ENCODE measurements around the gene EIF5B.

EIF5B gene

DNA sequence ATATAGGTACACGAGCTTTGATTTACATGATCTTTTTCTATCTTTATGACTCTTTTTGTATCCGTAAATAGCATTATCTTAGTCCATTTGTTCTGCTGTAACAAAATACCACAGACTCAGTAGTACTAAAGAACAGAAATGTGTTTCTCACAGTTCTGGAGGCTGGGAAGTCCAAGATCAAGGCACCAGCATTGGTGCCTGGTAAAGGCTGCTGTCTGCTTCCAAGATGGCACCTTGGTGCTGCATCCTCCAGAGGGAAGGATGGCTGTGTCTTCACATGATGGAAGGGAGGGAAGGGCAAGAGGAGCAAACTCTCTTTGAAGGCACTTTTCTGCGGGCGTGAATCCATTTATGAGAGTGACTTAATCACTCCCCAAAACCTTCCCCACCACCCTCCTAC, 36.0 kb downstream of the EIF5B start:
- DNase-seq (ENCODE audit: low spot score), result no peak

GRCh38 chr2:99374747-99375146, 37.6 kb downstream of the EIF5B start:
- no peak for DNase-seq (ENCODE audit: low spot score)

DNA sequence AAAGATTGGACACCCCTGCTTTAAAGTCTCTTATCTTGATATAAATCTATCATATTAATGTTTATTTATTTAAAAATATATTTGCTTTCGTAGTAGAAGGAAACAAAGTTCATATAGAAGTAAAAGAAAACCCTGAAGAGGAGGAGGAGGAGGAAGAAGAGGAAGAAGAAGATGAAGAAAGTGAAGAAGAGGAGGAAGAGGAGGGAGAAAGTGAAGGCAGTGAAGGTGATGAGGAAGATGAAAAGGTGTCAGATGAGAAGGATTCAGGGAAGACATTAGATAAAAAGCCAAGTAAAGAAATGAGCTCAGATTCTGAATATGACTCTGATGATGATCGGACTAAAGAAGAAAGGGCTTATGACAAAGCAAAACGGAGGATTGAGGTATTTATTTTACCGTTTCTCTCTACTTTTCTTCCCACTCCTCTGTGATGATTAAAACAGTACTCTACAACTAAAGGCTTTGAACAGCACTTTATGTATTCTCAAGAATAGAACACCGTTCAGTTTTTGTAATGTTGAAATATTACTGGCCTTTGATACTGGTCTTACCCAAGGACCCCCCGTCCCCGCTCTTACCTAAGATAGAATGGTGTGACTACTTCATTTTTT, 39.2 kb downstream of the EIF5B start:
- no peak for DNase-seq (ENCODE audit: low spot score)

DNA sequence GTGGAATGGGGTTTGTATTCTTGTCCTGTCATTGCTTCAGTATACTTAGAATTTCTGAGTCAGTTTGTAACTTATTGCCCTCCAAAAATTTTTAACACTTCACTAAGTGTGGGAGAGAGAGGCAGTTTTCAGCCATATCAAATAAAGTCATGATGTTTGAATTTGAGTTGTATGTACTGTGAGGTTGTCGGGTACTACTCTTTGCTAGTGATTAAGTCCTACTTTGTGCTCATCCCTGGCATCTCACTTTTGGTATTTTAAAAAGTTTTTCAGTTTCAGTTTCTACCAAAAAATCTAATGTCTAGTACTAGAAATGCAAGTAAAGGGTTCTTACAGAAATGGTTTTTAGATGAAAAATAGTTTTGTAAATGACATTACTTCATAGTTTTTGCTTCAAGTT, 40.7 kb downstream of the EIF5B start:
- no peak for DNase-seq (ENCODE audit: low spot score)

DNA sequence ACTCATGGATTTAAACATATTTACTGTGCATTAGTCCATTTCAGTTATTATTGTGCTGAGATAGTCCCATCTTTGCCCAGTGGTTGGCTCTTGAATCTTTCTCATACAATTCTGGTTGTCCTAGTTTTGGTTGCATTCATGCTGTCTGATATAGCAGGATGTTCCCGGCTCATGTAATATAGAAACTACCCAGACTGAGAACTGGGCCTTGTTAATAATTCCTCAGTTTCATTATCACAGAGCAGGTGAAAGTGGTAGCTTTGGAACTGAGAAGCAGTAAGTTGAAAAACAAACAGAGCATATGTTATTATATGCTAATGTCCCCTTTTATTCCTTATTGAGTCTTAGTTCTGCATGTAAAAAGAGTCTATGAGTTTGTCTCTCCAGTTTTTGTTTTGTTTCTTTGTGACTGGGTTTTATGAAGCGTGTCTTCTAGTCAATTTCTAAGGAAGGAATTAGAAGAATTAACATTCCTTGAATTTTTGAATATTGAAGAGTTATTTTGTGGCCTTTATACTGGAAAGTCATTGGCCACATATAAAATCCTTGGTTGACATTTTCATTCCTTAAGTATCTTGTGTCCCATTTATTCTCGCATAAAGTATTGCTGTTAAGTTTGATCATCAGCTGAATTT, 43.3 kb downstream of the EIF5B start:
- DNase-seq (ENCODE audit: low spot score), result no peak

GRCh38 chr2:99382143-99382542, 45.0 kb downstream of the EIF5B start:
- no peak for DNase-seq (ENCODE audit: low spot score)

- no peak for DNase-seq (ENCODE audit: low spot score)
Observed at GRCh38 chr2:99386011-99386410, 48.8 kb downstream of the EIF5B start.

- no peak for DNase-seq (ENCODE audit: low spot score)
Observed at GRCh38 chr2:99388892-99389291, 51.7 kb downstream of the EIF5B start.

GRCh38 chr2:99389371-99389770, 52.2 kb downstream of the EIF5B start:
- no peak for DNase-seq (ENCODE audit: low spot score)

GRCh38 chr2:99389946-99390345, 52.8 kb downstream of the EIF5B start:
- no peak for DNase-seq (ENCODE audit: low spot score)

DNA sequence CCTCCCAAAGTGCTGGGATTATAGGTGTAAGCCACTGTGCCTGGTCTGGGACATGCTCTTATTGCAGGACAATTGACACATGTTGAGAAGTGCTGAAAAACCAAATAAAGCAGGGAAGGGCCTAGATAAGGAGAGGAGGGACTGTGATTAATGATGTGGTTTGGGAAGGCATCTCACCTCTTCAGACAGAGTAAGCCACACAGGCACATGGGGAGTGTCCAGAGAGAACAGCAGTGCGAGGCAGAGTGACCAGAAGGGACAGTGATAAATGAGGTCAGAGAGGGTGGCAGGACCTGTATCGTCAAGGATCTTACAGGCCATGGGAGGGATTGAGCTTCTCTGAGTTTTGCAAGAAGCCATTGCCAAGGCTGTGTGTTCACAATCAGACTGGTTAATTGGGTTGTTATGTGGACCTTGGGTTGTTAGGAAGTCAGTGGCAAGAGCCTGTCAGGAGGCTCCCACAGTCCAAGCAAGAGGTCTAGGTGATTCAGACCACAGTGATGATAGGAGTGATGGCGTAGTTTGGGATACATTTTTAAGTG, 58.5 kb downstream of the EIF5B start:
- DNase-seq (ENCODE audit: low spot score), result no peak

GRCh38 chr2:99397266-99397920, 60.2 kb downstream of the EIF5B start:
- DNase-seq (ENCODE audit: low spot score), result no peak

DNA sequence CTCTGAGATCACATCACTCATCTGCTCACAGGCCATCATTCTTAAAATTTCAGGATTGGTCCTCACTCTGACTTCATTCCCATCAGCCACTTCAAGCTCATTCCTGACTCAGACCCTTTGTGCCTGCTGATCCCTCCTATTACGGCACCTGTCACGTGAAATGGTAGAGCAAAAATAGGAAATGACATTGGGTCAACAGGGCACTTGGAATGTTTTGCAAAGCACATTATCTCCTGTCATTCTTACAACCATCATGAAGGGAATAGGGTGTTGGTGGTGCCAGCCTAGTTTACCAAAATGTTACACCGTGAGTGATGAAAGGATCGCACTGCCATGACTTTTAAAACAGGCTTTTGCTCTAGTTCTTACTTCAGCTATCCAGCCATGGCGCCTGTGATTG, 61.1 kb downstream of the EIF5B start:
- DNase-seq (ENCODE audit: low spot score), result no peak

- no peak for DNase-seq (ENCODE audit: low spot score)
Observed at GRCh38 chr2:99399063-99399462, 61.9 kb downstream of the EIF5B start.

GRCh38 chr2:99399795-99400194, 62.6 kb downstream of the EIF5B start:
- no peak for DNase-seq (ENCODE audit: low spot score)

DNA sequence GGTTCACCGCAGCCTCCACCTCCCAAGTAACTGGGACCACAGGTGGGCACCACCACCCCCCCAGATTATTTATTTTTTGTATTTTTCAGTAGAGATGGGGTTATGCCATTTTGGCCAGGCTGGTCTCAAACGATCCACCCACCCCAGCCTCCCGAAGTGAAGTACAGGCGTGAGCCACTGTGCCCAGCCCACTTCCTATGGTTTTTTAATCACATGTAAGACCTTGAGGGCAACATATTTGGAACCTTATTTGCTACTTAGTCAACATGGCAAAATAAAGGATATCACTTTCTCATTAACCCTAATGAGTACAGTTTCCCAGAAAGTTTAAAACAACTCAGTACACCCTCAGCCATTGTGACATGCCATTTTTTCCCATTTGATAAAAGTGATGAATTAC, 64.7 kb downstream of the EIF5B start:
- no peak for DNase-seq (ENCODE audit: low spot score)

- DNase-seq (ENCODE audit: low spot score), result no peak
Observed at GRCh38 chr2:99403084-99403483, 65.9 kb downstream of the EIF5B start.

DNA sequence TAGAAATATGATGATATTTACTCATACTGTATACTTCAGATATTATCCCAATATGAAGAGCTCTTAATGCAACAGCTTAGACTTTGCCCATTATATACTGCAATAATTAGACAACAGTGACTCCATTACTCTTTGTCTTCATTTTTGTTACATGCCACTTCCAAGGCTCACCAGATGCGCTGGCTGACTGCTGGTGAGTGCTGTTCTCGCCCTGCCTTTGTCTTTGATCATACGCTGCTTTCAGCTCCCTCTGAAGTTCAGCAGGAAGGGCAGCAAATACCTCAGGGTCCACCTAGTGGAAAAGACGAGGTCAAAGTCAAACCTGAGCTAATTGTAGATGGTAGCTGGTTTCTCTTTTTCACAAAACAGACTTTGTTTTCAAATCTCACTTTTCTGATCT, 66.3 kb downstream of the EIF5B start:
- DNase-seq (ENCODE audit: low spot score), result no peak

DNA sequence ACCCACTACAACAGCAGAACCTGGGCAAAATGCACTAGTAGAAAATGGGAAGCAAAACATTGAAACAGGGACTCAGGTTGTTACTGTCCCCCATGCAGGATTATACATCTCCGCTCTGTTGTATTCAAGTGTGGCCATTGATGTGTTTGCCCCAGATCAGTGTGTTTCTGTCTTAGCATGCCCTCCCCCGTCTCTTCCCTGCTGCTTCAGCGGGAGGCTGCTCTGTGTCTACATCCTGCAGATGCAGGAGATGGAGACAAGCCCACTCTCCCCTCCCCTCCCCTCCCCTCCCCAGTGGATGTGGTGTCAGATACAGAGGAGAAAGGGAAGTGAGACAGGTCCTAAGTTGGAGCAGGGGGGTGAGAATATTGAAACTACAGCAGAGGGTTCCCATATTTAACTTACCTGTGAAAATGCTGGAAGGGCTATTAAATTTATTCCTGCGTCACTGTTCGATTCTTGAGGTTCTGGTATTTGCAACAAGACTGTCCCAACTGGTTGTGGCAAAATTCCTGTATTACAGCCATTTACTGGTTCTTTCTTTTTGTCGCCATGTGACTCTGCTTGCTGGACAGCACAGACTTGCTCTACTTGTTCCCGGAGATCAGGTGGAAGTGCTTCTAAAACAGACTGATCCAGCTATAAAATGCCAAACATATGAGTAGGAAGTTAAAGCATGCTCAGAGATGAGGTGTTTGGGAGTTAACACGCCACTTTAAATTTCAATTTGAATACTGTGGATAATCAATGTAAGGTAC, 67.0 kb downstream of the EIF5B start:
- no peak for DNase-seq (ENCODE audit: low spot score)

DNA sequence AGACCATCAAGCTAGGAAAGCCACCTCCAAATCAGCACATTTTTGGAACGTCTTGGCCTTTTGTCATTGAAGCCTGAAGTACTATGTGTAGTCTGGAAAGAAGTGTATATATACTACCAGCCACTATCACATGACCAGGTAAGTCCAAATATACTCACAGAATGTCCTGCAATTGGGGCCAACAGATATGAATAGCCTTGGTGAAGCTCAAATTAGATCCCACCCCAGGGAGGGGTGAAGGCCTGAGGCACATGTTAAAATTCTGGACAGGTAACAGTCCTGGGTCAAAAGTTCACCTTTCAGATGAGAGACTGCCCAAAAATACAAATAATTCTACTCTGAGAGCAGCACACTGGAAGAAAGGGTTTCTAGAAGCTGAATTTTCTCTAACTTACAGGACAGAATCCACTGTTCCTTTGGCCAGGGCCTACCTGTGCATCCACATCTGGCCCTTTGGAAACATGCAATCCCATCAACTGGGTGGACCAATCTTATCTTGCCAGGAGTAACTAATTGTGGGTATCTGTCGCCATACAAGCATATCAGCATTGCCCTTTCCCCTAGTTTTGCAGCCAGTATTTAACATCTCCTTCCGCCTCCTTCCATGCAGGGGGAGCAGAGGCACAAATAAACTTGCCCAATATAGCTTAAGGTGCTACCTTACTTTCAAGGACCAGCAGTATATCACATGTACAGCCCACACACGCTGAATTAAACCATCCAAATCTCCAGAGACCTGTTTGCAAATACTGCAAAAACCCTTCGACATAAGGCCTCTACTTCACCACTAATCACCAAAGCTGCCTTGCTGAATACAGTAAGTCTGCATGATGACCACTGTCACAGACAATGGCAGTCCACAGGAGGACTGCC, 67.8 kb downstream of the EIF5B start:
- no peak for DNase-seq (ENCODE audit: low spot score)

DNA sequence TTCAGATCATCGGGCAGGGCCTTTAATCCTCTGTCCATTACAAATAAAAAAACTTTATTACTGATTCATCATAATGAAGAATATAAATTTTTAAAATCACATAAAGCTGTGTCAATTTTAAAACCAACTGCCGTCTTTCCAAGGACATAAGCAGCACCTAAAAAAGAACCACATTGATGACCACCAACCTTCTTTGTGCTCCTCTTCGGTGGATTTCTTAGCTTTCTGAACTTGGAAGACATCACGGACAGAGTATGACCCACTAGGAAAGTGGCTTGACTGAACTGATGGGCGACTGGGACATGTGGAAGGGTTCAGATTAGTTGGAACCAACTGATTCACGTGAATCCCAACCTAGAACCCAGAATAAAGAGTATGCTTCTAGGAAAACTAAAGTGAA, 68.9 kb downstream of the EIF5B start:
- no peak for DNase-seq (ENCODE audit: low spot score)

- no peak for DNase-seq (ENCODE audit: low spot score)
Observed at GRCh38 chr2:99410276-99410675, 73.1 kb downstream of the EIF5B start.

Measured in CD4-positive, alpha-beta T cell treated with Interleukin-6 at 100 ng/mL for 8 hours (primary cell).